Measurements from ENCODE around the gene PTPN21.

Gene PTPN21

DNA sequence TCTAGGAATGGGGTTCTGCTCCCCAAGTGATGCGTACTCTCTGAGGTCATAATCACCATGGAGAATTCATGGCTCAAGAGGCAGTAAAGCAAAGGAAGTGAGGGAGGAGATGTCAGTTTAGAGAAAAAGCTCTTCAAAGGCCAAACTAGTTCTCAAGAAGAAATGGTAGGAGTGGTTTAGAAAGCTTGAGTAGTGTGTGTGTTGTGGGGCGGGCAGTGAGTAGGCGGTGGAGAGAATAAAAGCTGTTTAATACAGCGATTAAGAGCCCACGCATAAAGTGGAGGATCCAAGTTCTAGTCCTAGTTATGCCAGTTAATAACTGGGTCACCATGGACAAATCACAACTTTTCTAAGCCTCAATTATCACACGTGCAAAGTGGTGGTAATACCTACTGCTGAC, 55.6 kb downstream of the PTPN21 start:
- no peak overlapping the region for H3K4me3 ChIP-seq (replicated peaks; ENCODE audit: low read depth, low read length)
- TF ChIP-seq, protein P1, sequence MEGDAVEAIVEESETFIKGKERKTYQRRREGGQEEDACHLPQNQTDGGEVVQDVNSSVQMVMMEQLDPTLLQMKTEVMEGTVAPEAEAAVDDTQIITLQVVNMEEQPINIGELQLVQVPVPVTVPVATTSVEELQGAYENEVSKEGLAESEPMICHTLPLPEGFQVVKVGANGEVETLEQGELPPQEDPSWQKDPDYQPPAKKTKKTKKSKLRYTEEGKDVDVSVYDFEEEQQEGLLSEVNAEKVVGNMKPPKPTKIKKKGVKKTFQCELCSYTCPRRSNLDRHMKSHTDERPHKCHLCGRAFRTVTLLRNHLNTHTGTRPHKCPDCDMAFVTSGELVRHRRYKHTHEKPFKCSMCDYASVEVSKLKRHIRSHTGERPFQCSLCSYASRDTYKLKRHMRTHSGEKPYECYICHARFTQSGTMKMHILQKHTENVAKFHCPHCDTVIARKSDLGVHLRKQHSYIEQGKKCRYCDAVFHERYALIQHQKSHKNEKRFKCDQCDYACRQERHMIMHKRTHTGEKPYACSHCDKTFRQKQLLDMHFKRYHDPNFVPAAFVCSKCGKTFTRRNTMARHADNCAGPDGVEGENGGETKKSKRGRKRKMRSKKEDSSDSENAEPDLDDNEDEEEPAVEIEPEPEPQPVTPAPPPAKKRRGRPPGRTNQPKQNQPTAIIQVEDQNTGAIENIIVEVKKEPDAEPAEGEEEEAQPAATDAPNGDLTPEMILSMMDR (IDR thresholded peaks at IDR 0.05; ENCODE audit: low read length, missing control alignments): no peak
- DNase-seq (ENCODE audit: low read depth): no peak

DNA sequence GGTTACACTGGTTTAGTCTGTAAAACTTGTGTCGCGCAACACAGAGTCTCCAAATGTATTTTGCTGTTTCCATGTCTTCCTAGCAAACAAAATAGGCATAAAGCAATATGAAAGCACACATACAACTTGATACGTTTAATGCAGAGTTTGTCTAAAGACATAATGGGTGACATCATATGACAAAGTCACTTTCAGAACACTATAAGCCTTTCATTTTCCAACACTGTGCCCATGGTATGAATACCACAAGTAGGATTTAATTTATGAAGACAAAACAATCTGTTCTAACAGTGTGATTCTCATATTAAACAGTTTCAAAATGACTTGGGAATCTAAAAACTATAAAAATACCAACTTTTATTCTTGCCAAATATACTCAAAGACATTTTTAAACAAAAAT, 58.4 kb downstream of the PTPN21 start:
- TF ChIP-seq, protein P1 (IDR thresholded peaks at IDR 0.05; ENCODE audit: low read length, missing control alignments): no peak
- no peak for DNase-seq (ENCODE audit: low read depth)
- no peak overlapping the region for H3K4me3 ChIP-seq (replicated peaks; ENCODE audit: low read depth, low read length)

DNA sequence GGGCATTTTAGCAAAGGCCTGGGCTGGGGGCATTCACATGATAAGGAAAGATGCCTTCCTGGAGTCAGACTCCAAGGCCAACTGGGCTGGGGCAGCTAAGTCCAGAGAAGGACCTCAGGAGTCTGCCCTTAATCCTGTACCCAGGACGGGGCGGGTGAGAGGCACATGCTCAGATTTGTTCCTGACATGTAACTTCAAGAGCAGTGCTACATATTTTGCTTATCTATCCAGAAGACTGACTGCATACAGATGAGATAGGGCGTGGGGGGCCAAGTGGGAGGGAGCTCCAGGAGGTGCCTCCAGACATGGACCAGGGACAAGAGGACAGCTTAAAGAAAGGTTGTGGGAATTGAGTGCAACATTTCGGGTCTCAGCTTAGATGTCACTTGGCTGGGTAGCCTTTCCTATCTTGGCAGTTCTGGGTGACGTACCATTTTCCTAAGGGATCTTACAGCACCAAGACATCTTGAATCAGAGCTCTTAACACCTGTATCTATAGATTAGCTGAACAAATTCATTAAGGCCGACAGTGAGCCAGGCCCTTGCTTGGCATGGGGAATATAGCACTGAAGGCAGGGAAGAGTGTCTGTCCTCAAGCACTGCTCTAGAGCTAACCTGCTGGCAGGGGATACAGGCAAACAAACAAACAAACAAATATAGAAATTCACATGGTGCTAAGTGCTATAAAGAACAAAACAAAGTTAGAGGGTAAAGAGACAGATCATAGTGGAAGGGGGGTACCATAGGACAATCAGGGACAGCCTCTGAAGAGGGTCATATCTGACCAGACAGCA, 61.2 kb downstream of the PTPN21 start:
- no peak for DNase-seq (ENCODE audit: low read depth)
- TF ChIP-seq, protein P1 (IDR thresholded peaks at IDR 0.05; ENCODE audit: low read length, missing control alignments): no peak
- no peak overlapping the region for H3K4me3 ChIP-seq (replicated peaks; ENCODE audit: low read depth, low read length)

DNA sequence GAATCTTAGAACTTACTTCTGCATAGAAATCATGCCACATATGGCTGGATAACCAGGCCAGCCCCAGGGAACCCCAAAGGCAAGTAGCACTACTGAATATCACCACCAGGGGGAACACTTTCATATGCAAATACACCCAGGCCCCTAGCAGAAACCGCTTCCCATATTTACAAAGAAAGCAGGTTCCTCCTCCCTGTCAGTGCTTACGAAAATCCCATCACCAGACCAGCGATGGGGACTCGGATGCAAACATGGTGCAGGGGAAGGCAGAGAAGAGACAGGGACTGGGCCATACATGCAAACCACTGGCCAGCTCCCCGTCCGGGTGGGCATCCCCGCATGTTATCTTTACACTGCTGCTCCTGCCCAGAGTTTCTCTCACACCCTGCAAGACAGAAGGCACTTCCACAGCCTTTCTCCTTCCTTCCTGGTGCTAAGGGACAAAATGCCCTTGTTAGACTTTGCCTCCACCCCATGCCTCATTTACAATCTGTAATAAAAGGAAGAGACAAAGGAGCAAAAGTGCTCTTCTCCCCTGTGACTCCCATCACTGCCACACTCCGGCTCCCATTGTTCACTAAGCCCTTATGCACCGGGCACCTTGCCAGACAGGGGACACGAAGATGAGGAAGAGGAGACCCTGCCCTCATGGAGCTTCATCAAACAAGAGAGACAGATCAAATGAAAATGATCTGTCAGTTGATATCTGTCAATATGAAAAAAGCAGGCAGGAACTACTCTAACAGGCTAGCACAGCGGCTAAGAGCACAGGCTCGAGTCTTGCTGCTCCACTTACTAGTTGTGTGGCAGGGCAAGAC, 62.3 kb downstream of the PTPN21 start:
- H3K4me3 ChIP-seq (replicated peaks; ENCODE audit: low read depth, low read length): no peak overlapping the region
- DNase-seq (ENCODE audit: low read depth): peak; percentile 86
- TF ChIP-seq, protein P1 (IDR thresholded peaks at IDR 0.05; ENCODE audit: low read length, missing control alignments): peak; percentile 90

DNA sequence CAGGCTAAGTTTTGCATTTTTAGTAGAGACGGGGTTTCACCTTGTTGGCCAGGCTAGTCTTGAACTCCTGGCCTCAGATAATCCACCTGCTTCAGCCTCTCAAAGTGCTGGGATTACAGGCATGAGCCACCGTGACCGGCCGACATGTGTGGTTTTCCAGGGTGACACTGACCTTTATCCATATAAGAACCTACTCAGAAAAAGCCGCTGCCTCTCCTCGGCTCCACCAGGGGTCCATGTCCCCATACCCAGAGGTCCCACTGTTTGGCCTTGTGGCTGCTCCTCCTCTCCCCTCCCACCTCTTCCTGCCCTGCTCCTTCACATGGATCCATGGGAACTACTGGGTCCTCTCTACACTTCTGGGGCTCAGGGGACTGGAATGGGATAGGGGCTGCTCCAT, 64.6 kb downstream of the PTPN21 start:
- H3K4me3 ChIP-seq (replicated peaks; ENCODE audit: low read depth, low read length): no peak overlapping the region
- DNase-seq (ENCODE audit: low read depth): no peak
- TF ChIP-seq, protein P1 (IDR thresholded peaks at IDR 0.05; ENCODE audit: low read length, missing control alignments): no peak

DNA sequence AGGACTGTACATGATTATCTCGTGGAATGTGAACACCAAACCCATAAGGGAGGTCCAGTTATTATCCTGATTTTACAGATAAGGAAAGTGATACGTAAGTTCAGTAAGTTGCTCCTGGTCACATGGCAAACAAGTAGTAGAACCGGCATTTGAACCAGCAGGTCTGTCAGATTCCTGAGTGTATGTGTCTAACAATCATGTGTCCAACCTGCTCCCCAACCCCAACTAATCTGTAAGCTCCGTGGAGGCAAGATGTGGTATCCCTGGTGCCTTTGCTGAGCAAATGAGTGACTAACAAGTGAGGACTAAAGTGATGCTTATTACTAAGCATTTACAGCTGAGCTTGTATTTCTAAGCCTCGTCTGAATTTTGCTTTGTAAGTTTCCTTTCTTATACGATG, 65.9 kb downstream of the PTPN21 start:
- TF ChIP-seq, protein P1 (IDR thresholded peaks at IDR 0.05; ENCODE audit: low read length, missing control alignments): no peak
- no peak overlapping the region for H3K4me3 ChIP-seq (replicated peaks; ENCODE audit: low read depth, low read length)
- DNase-seq (ENCODE audit: low read depth): no peak

All from fibroblast of pulmonary artery (primary cell).